ENCODE measurements around the gene CLEC18B.
"Not testable (repeated sequence)": the region's sequence is repeated elsewhere in the genome, so short reads cannot be mapped to it uniquely, and the experiment has no call there.

GRCh38 chr16:74412138-74412774 lies 9.0 kb downstream of the CLEC18B start:
- not testable (repeated sequence) for TF ChIP-seq CTCF, POLR2A (IDR thresholded peaks at IDR 0.05)

All from ovary (tissue), 3 donors.